Keratinocyte (primary cell): ENCODE results near the gene PRG3. TPM values are rescaled to one million over a fixed set of nuclear protein-coding genes. Genes with fewer than 3 reads are reported as not detected.

Experiments
- DNase-seq: peaks from one replicate; pipeline ENCODE4 v3.0.0-alpha.2; 2011; ENCODE audit warnings: low read depth, missing footprints, low spot score
- FAIRE-seq: peaks from 2 replicates; lab custom pipeline; 2011; peaks lifted over from hg19 to GRCh38; lab: Jason Lieb, UNC
- H2AFZ ChIP-seq: 2 replicates; pipeline ENCODE4 v1.6.0; 2012; ENCODE audit warnings: low read length, control low read depth, inconsistent platforms; ENCODE audit not compliant: control insufficient read depth
- H3K27ac ChIP-seq: 2 replicates; pipeline ENCODE4 v1.5.1; 2011; ENCODE audit warnings: low read length; ENCODE audit not compliant: control insufficient read depth, insufficient read depth
- H3K27me3 ChIP-seq: 3 replicates; pipeline ENCODE4 v1.6.0; 2011; ENCODE audit warnings: low read length; ENCODE audit not compliant: control insufficient read depth, insufficient read depth; ENCODE audit errors: extremely low read depth
- H3K36me3 ChIP-seq, 2 experiments: 2 replicates in 1 of 2; 3 replicates in 1 of 2; pipeline ENCODE4 v1.5.1; 2011; ENCODE audit warnings: low read length in 2 of 2, mild to moderate bottlenecking in 1 of 2; ENCODE audit not compliant: control insufficient read depth in 2 of 2, insufficient read depth in 2 of 2; ENCODE audit errors: extremely low read depth in 1 of 2
- H3K4me1 ChIP-seq: 3 replicates; pipeline ENCODE4 v1.5.1; 2011; ENCODE audit warnings: low read length; ENCODE audit not compliant: control insufficient read depth, insufficient read depth; ENCODE audit errors: extremely low read depth
- H3K4me2 ChIP-seq: 3 replicates; pipeline ENCODE4 v1.6.0; 2011; ENCODE audit warnings: low read depth, low read length; ENCODE audit not compliant: control insufficient read depth, insufficient read depth; ENCODE audit errors: extremely low read depth
- H3K4me3 ChIP-seq, 3 experiments: fragments of 200-600 bp in 1 of 3; sonication (generic) in 1 of 3; 2 replicates in 2 of 3; 3 replicates in 1 of 3; pipeline ENCODE4 v1.5.1; 2011 to 2016; ENCODE audit warnings: low read length in 3 of 3, mild to moderate bottlenecking in 3 of 3, control low read depth in 2 of 3, inconsistent platforms in 1 of 3, low read depth in 1 of 3, mixed read lengths in 1 of 3, mixed run types in 1 of 3, moderate library complexity in 1 of 3; ENCODE audit not compliant: control insufficient read depth in 2 of 3, insufficient read depth in 2 of 3; ENCODE audit errors: extremely low read depth in 1 of 3
- H3K79me2 ChIP-seq: 2 replicates; pipeline ENCODE4 v1.6.0; 2012; ENCODE audit warnings: low read length; ENCODE audit not compliant: control insufficient read depth, insufficient read depth
- H3K9ac ChIP-seq: 3 replicates; pipeline ENCODE4 v1.6.0; 2011; ENCODE audit warnings: low read length; ENCODE audit not compliant: control insufficient read depth, insufficient read depth; ENCODE audit errors: extremely low read depth
- H3K9me1 ChIP-seq: 3 replicates; pipeline ENCODE4 v1.6.0; 2011; ENCODE audit warnings: low read length; ENCODE audit not compliant: control insufficient read depth, insufficient read depth; ENCODE audit errors: extremely low read depth
- H3K9me3 ChIP-seq: 2 replicates; pipeline ENCODE4 v1.5.1; 2012; ENCODE audit warnings: low read depth, low read length; ENCODE audit not compliant: control insufficient read depth
- H4K20me1 ChIP-seq: 3 replicates; pipeline ENCODE4 v1.6.0; 2011; ENCODE audit warnings: low read length; ENCODE audit not compliant: control insufficient read depth, insufficient read depth; ENCODE audit errors: extremely low read depth
- CTCF ChIP-seq, 3 experiments: IDR thresholded peaks in 1 of 3; conservative IDR thresholded peaks in 1 of 3; optimal IDR thresholded peaks in 1 of 3; 2 replicates in 2 of 3; 3 replicates in 1 of 3; pipeline versions ENCODE3 to v1.5.1; 2011; ENCODE audit warnings: low read length in 3 of 3, mild to moderate bottlenecking in 3 of 3, moderate library complexity in 2 of 3, control low read depth in 1 of 3, inconsistent platforms in 1 of 3; ENCODE audit not compliant: insufficient read depth in 2 of 3; ENCODE audit errors: extremely low read depth in 1 of 3
- EZH2 ChIP-seq: IDR thresholded peaks from one replicate; pipeline ENCODE4 v1.6.1; 2012; ENCODE audit warnings: inconsistent platforms, mild to moderate bottlenecking, low read length, moderate library complexity
- dilution Hi-C: fragments of 300-500 bp; cut with MboI; formaldehyde crosslinking; loops from one replicate; pipeline ENCODE4 v1.7.0; 2020; ENCODE audit warnings: low sequenced_read_pairs; ENCODE audit not compliant: extremely low pct_ligation_motif_present
- polyA plus RNA-seq, 5 experiments: library from polyadenylated mRNA; depleted of rRNA in 3 of 5; stranded (reverse) in 3 of 5; stranded (forward) in 1 of 5; unstranded in 1 of 5; fragments of >200 nt; gene quantifications; 1 replicate in 1 of 5; 2 replicates in 3 of 5; 3 replicates in 1 of 5; pipeline versions ENCODE4 v1.2.1 to v1.2.3, GENCODE V29; 2011 to 2012; ENCODE audit warnings: missing spikeins in 2 of 5, low read depth in 1 of 5, low replicate concordance in 1 of 5

PRG3 gene
- polyA plus RNA-seq, 1 donor (not counting 4 experiments of a cell fraction or from before 2014, with no cell fraction given) = not detected

GRCh38 chr11:57417056-57417455, 36.1 kb upstream of the PRG3 start:
- Histone ChIP-seq H3K27ac (no peak overlapping the region), H2AFZ (no peak overlapping the region), H3K9me1 (no peaks in the 10 kb centered on the region), H3K79me2 (peaks cover 23% of the 10 kb centered on the region), H3K4me1 (no peaks in the 10 kb centered on the region), H4K20me1 (peaks cover 8% of the 10 kb centered on the region), H3K27me3 (no peaks in the 10 kb centered on the region), H3K4me2 (no peak overlapping the region), H3K4me3 (no peak overlapping the region), H3K9ac (no peak overlapping the region), H3K9me3 (no peaks in the 10 kb centered on the region), H3K36me3 (peaks cover 26 to 58% of the 10 kb centered on the region in 2 experiments)
- FAIRE-seq (no peak), DNase-seq (no peak)
- TF ChIP-seq CTCF (optimal IDR thresholded peaks at IDR 0.05 in 1 of 3, IDR thresholded peaks at IDR 0.05 in 1 of 3, conservative IDR thresholded peaks at IDR 0.05 in 1 of 3; ENCODE audit: extremely low read depth in 1 of 3, insufficient read depth in 2 of 3, low read length in 3 of 3) (no peak), EZH2 (no peak)
- dilution Hi-C loops = no loop called here

- H3K9me1 ChIP-seq = no peaks in the 10 kb centered on the region
- H3K27me3 ChIP-seq = no peaks in the 10 kb centered on the region
- H2AFZ ChIP-seq = no peak overlapping the region
- H3K9me3 ChIP-seq = no peaks in the 10 kb centered on the region
- FAIRE-seq (no peak), DNase-seq (no peak)
- dilution Hi-C loops = no loop called here
- no peak overlapping the region for H3K4me3 ChIP-seq
- H3K27ac ChIP-seq = no peak overlapping the region
- peaks cover 8% of the 10 kb centered on the region for H4K20me1 ChIP-seq
- peaks cover 26 to 57% of the 10 kb centered on the region in 2 experiments for H3K36me3 ChIP-seq
- H3K79me2 ChIP-seq = peaks cover 20% of the 10 kb centered on the region
- no peak for TF ChIP-seq CTCF (optimal IDR thresholded peaks at IDR 0.05 in 1 of 3, IDR thresholded peaks at IDR 0.05 in 1 of 3, conservative IDR thresholded peaks at IDR 0.05 in 1 of 3; ENCODE audit: extremely low read depth in 1 of 3, insufficient read depth in 2 of 3, low read length in 3 of 3)
- no peak for TF ChIP-seq EZH2
- H3K9ac ChIP-seq = no peak overlapping the region
- no peak overlapping the region for H3K4me2 ChIP-seq
- H3K4me1 ChIP-seq = no peaks in the 10 kb centered on the region
Observed at GRCh38 chr11:57416436-57416835, 35.5 kb upstream of the PRG3 start.
